GM12872 (cell line): ENCODE measurements around the gene ABHD16B.

Experiments used
- CTCF ChIP-seq: IDR thresholded peaks from 3 replicates; pipeline ENCODE4 v1.5.1; 2011; ENCODE audit warnings: low read depth, mild to moderate bottlenecking, low read length, moderate library complexity; ENCODE audit not compliant: insufficient read depth

The ABHD16B gene

DNA sequence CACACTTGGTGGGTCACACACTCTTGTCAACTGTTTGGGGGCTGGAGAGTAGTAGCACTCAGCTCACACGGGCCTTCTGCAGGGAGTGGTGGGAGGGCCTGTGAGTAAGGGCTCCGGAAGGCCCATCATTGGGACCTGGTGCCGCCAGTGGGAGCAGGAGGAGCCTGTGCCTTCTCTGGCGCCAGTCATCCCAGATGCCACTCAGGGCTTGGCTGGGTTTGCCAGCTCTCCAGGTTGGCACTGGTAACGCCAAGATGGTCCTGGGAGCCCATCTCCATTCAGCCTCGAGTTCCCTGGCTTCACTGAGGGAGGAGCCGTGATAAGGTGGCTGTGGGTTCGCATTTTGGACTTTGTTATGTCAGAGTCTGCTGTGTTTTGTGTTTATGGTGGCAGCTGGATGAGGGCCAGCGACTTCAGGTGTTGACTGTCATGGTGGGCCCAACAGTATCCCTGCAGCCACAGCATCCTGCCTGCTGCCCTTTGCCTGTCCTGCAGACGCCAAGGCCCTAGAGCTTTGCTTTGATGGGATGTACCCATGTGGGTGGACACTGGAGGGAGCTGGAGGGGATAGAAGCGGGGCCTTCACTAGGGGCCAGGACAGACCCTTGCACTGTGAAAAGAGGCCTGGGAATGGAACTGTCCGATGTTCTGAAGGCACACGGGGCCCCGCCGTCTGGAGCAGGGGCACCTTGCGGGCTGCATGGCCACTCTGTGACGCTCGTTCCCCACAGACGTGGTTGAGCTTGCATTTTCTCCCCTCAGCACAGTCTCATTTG, 20.3 kb downstream of the ABHD16B start:
- TF ChIP-seq CTCF, result no peak

DNA sequence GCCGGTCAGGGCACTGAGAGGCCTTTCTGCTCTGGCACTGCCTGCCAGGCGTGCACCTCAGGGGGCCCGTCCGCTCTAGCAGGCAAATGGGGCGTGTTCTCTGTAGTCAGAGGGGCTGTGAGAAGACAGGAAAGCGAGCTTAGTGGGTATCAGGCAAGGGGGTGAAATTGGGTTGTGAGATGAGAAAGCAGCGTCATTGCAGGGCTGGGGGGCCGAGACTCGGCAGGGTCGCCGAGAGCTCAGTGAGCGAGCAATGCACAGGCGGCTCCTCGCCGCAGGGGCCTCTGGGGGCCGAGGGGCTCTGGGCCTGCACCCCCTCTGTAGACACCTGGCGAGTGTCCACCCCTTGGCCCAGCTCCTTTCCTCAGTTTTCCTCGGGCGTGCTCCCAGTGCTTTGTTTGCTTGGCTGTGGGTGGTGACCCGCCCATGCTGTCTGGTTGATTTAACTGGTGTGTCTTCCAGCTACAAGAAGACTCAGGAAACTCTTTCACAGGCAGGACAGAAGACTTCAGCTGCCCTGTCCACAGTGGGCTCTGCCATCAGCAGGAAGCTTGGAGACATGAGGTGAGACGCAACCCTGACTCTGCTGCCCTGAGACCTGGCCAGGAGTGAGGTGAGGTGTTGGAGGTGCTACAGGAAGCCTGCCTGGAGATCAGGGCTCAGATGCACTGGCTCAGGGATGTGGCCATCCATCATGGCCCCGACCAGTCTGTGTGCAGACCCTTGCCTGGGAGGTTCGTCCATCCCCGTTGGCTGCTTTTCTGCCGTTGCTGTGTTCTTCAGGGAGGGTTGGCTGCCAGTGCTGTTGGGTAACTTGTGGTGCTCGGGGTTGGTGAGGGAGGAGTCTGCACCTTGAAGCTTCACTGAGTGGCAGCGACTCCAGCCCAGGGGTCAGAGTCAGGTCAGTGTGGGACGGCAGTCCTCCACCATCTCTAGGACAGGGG, 21.2 kb downstream of the ABHD16B start:
- no peak for TF ChIP-seq CTCF

DNA sequence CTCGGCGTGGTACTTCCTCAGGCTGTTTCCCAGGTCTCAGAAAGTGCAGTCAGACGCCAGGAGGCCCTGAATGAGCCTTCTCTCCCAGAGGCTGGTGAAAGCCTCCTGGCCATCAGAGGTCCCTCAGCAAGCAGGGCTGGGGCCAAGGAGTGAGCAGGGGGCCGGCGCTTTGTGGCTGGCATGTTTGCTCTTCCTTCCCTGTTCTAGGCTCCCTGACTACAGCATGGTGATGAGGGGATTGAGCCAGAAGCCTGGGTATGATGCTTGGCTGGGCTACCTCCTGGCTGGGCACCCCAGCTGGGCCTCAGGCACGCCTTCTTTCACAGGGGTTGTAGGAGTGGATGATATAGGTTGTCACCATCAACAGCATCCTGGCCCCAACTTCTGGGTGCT, 21.9 kb downstream of the ABHD16B start:
- TF ChIP-seq CTCF, result no peak

DNA sequence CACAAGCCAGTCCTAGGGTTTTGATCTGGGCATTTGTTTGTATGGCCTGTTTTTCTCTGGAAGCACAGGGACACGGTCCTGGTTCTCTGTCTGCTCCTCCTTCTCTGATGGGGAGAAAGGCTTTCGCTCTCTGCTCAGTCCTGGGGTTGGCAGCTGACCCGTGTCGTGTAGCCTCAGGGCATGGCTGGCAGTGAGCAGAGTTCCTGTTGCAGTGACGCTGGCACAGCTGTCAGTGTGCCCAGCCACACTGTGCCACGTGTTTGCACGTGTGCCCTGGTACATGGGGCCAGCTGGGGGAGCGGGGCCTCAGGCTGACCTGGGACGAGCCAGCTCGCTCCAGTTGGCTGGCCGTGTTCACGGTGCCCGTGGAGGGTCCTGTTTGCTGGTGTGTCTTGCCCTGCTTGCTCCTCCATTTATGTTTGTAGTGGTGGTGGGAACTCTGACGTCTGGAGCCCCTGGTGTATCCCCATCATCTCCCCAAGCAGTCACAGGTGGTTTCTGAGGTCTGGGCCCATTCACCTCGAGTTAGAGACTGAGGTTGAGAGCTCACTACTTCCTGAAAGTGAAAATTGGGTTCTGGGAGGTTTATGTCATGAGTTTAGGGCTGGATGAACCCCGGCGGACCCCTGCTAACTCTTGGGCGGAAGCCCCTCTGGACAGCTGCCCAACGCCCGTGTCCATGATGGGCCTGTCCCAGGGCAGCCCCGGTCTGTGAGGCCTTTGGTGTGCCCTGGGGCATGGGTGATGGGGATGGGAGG, 23.4 kb downstream of the ABHD16B start:
- no peak for TF ChIP-seq CTCF

DNA sequence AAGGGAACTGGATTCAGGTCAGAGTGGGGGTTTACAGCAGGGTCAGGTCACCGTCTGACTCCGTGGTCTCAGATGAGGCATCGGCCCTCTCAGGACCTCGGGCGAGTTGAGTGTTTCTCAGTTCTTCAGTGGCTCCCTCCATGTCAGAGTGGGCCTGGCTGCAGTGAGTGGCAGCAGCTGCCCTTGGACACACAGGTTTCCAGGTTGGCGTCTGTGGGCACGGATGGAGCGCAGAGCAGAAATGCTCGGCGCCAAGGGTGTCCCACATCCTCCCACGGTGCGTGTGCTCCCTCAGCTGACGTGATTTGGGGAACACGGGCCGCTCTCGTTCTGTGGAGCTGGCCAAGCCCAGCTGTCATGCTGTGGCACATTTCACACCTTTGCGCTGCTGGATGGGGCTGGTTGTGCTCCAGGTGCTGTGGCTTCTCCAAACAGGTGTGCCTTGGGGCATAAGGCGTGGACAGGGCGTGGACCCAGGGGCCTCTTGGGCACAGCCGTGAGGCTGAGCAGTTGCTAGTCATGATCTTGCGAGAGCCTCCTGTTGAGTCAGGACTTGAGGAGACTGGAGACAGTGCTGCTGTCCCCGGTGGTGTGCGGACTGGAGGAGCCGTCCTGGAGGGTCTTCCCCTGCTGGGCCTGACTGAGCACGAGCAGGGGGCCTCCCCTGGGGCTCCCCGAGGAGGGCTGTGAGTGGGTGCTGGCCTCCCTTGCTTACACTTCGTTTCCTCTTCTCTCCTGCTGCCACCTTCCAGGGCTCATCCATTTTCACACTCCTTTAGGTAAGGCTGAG, 24.2 kb downstream of the ABHD16B start:
- TF ChIP-seq CTCF, result no peak

DNA sequence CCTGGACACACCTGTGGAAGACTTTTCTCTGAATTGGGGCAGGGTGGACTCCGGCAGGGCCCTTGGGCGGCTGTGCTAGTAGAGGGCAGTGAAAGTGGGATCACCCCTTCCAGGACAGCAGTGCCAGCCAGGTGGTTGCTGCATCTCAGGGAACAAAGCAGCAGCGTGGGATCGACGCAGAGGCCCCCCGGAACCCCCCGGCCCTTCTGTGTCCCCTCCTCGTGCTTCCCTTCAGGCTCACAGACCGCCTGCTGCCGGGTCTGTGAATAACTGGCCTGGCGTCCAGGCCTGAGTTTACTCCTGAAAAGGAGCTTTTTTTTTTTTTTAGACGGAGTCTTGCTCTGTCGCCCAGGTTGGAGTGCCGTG, 24.7 kb downstream of the ABHD16B start:
- TF ChIP-seq CTCF, result no peak
